K562 (cell line): ENCODE results near the gene ARID3A. TPM values are rescaled to one million over a fixed set of nuclear protein-coding genes. Genes with fewer than 3 reads are reported as not detected.

Experiments
- MAZ ChIP-seq, 2 experiments: fragments of 450-650 bp in 1 of 2; sonication (generic) in 1 of 2; formaldehyde crosslinking; IDR thresholded peaks in 1 of 2; conservative IDR thresholded peaks in 1 of 2; 2 replicates each; pipeline versions ENCODE4 v1.4.0 to v1.5.0; 2020; ENCODE audit warnings: mild to moderate bottlenecking in 1 of 2, missing genetic modification reagents in 1 of 2
- NKRF ChIP-seq: fragments of 450-650 bp; IDR thresholded peaks from 2 replicates; pipeline ENCODE4 v1.6.1; 2016; ENCODE audit warnings: borderline replicate concordance
- UBTF ChIP-seq, 2 experiments: IDR thresholded peaks; 2 replicates each; pipeline ENCODE4 v1.6.1; 2012; ENCODE audit warnings: improper control_type of control experiment in 2 of 2, low read depth in 2 of 2, low read length in 2 of 2, borderline replicate concordance in 1 of 2
- polyA plus RNA-seq, 8 experiments: library from polyadenylated mRNA; depleted of rRNA in 4 of 8; stranded (reverse) in 5 of 8; unstranded in 3 of 8; fragments of >200 nt; fragmentation: Nextera tagmentation in 2 of 8; fragmentation: Illumina TruSeq in 1 of 8; extraction: Ambion mirVana in 2 of 8; extraction: Trizol in 1 of 8; gene quantifications; 2 replicates each; pipeline versions ENCODE4 v1.2.1 to v1.2.3, GENCODE V29; 2011 to 2014; ENCODE audit warnings: inconsistent platforms in 1 of 8, missing spikeins in 1 of 8
- total RNA-seq, 7 experiments: library from RNA; depleted of rRNA in 6 of 7; stranded (reverse); fragments of >200 nt in 6 of 7; fragmentation: Illumina TruSeq in 2 of 7; extraction: Trizol in 2 of 7; gene quantifications; 2 replicates each; pipeline versions ENCODE4 v1.2.1 to v1.2.3, GENCODE V29; 2011 to 2021; ENCODE audit warnings: low replicate concordance in 1 of 7

Gene ARID3A
- total and polyA plus RNA-seq, 9 of the 15 experiments (the other 6 are each of a cell fraction or from before 2014, with no cell fraction given) = 1.4 to 118 (median 31.2) TPM

GRCh38 chr19:916645-917322, 9.1 kb upstream of the ARID3A start (continued):
- 0 out of 2 replicates have a peak, but pooled peaks have one; percentile 9 for TF ChIP-seq NKRF
- TF ChIP-seq MAZ (CRISPR knock-in tag; conservative IDR thresholded peaks at IDR 0.05 in 1 of 2, IDR thresholded peaks at IDR 0.05 in 1 of 2) = peak; percentile 63 to 83; a peak in 3 of 4 replicates
- 0 out of 4 replicates have a peak, but pooled peaks of 1 of the 2 experiments have one; percentile 54 for TF ChIP-seq UBTF (IDR thresholded peaks at IDR 0.05; ENCODE audit: borderline replicate concordance in 1 of 2, low read depth in 2 of 2, low read length in 2 of 2)
